NAMALWA (cell line): ENCODE results near the gene TMEM8B.
A peak's percentile ranks its signal among the peaks of the same experiment; 100 is the strongest.

Source experiments
- DNase-seq: peaks from one replicate; pipeline ENCODE4 v3.0.0-alpha.2; 2015; ENCODE audit warnings: low spot score

Gene TMEM8B

GRCh38 chr9:35840881-35841644 is 12.0 kb downstream of the TMEM8B start:
- no peak for DNase-seq

GRCh38 chr9:35841645-35841900 is 12.5 kb downstream of the TMEM8B start:
- DNase-seq, result no peak

GRCh38 chr9:35842020-35842745 is 13.2 kb downstream of the TMEM8B start:
- DNase-seq, result no peak

- no peak for DNase-seq
Measured at GRCh38 chr9:35842795-35843194, 13.8 kb downstream of the TMEM8B start.

- DNase-seq, result peak; percentile 82
Measured at GRCh38 chr9:35844628-35845270, 15.7 kb downstream of the TMEM8B start.

- DNase-seq, result no peak
Measured at GRCh38 chr9:35845824-35846771, 17.1 kb downstream of the TMEM8B start.

- DNase-seq, result peak; percentile 77
Measured at GRCh38 chr9:35847792-35848572, 19.0 kb downstream of the TMEM8B start.

- no peak for DNase-seq
Measured at GRCh38 chr9:35852267-35852815, 23.3 kb downstream of the TMEM8B start.

GRCh38 chr9:35852876-35853865 is 24.1 kb downstream of the TMEM8B start:
- DNase-seq, result no peak

GRCh38 chr9:35854091-35854762 is 25.2 kb downstream of the TMEM8B start:
- DNase-seq, result no peak

- DNase-seq, result no peak
Measured at GRCh38 chr9:35856206-35856605, 27.2 kb downstream of the TMEM8B start.

- no peak for DNase-seq
Measured at GRCh38 chr9:35856882-35857281, 27.9 kb downstream of the TMEM8B start.

- DNase-seq, result no peak
Measured at GRCh38 chr9:35858458-35858857, 29.4 kb downstream of the TMEM8B start.

GRCh38 chr9:35859310-35859989 is 30.4 kb downstream of the TMEM8B start:
- peak; percentile 54 for DNase-seq

- no peak for DNase-seq
Measured at GRCh38 chr9:35859990-35860339, 30.9 kb downstream of the TMEM8B start.

- DNase-seq, result no peak
Measured at GRCh38 chr9:35861161-35861897, 32.3 kb downstream of the TMEM8B start.

- no peak for DNase-seq
Measured at GRCh38 chr9:35862328-35862727, 33.3 kb downstream of the TMEM8B start.

GRCh38 chr9:35863583-35863982 is 34.6 kb downstream of the TMEM8B start:
- no peak for DNase-seq
